Trophoblast cell (in vitro differentiated cells and primary cell): Measurements from ENCODE around the gene GRIN1.

Source experiments
- DNase-seq, 2 donors: peaks; one replicate each; pipeline ENCODE4 v3.0.0-alpha.2; 2016
- H2AFZ ChIP-seq: 2 replicates; pipeline ENCODE4 v1.6.1; 2013; ENCODE audit warnings: low read length, moderate library complexity, mild to moderate bottlenecking; ENCODE audit not compliant: insufficient read depth, poor library complexity
- H2AK5ac ChIP-seq: 2 replicates; pipeline ENCODE4 v1.6.1; 2013; ENCODE audit warnings: mild to moderate bottlenecking, low read length
- H2BK120ac ChIP-seq: 2 replicates; pipeline ENCODE4 v1.6.1; 2013; ENCODE audit warnings: low read length, mild to moderate bottlenecking, moderate library complexity; ENCODE audit not compliant: insufficient read depth, poor library complexity
- H2BK12ac ChIP-seq: 2 replicates; pipeline ENCODE4 v1.6.1; 2013; ENCODE audit warnings: mild to moderate bottlenecking, low read length, moderate library complexity
- H2BK5ac ChIP-seq: 2 replicates; pipeline ENCODE4 v1.6.1; 2013; ENCODE audit warnings: low read length, low read depth, moderate library complexity, mild to moderate bottlenecking; ENCODE audit not compliant: poor library complexity
- H3K14ac ChIP-seq: 2 replicates; pipeline ENCODE4 v1.6.1; 2013; ENCODE audit warnings: mild to moderate bottlenecking, low read length
- H3K18ac ChIP-seq: 2 replicates; pipeline ENCODE4 v1.6.1; 2013; ENCODE audit warnings: mild to moderate bottlenecking, low read length
- H3K23ac ChIP-seq: 2 replicates; pipeline ENCODE4 v1.6.1; 2013; ENCODE audit warnings: low read length
- H3K27ac ChIP-seq: 2 replicates; pipeline ENCODE4 v1.5.1; 2013; ENCODE audit warnings: low read depth, mild to moderate bottlenecking, inconsistent platforms, low read length, moderate library complexity
- H3K27me3 ChIP-seq: 2 replicates; pipeline ENCODE4 v1.6.1; 2013; ENCODE audit warnings: inconsistent platforms, mild to moderate bottlenecking, low read length, moderate library complexity; ENCODE audit not compliant: insufficient read depth
- H3K36me3 ChIP-seq, 2 experiments: 1 replicate in 1 of 2; 2 replicates in 1 of 2; pipeline ENCODE4 v1.6.1; 2013; ENCODE audit warnings: low read length in 2 of 2, mild to moderate bottlenecking in 2 of 2, moderate library complexity in 1 of 2; ENCODE audit not compliant: insufficient read depth in 2 of 2, control insufficient read depth in 1 of 2
- H3K4ac ChIP-seq: 2 replicates; pipeline ENCODE4 v1.6.1; 2013; ENCODE audit warnings: low read depth, mild to moderate bottlenecking, low read length, moderate library complexity
- H3K4me1 ChIP-seq, 2 experiments: 1 replicate in 1 of 2; 2 replicates in 1 of 2; pipeline ENCODE4 v1.6.1; 2013; ENCODE audit warnings: low read length in 2 of 2, mild to moderate bottlenecking in 2 of 2, moderate library complexity in 1 of 2; ENCODE audit not compliant: insufficient read depth in 2 of 2, control insufficient read depth in 1 of 2
- H3K4me2 ChIP-seq: 2 replicates; pipeline ENCODE4 v1.6.1; 2013; ENCODE audit warnings: inconsistent platforms, mild to moderate bottlenecking, low read length, moderate library complexity
- H3K4me3 ChIP-seq: 2 replicates; pipeline ENCODE4 v1.5.1; 2013; ENCODE audit warnings: mild to moderate bottlenecking, low read depth, low read length, inconsistent platforms
- H3K79me1 ChIP-seq: one replicate; pipeline ENCODE4 v1.6.1; 2013; ENCODE audit warnings: low read length
- H3K79me2 ChIP-seq: 2 replicates; pipeline ENCODE4 v1.6.1; 2013; ENCODE audit warnings: low read length, mild to moderate bottlenecking; ENCODE audit not compliant: control insufficient read depth, insufficient read depth, poor library complexity
- H3K9ac ChIP-seq: 2 replicates; pipeline ENCODE4 v1.6.1; 2013; ENCODE audit warnings: mild to moderate bottlenecking, low read length
- H3K9me3 ChIP-seq: 2 replicates; pipeline ENCODE4 v1.6.1; 2013; ENCODE audit warnings: low read depth, mild to moderate bottlenecking, control low read depth, inconsistent platforms, low read length; ENCODE audit not compliant: insufficient read depth
- H4K12ac ChIP-seq: 2 replicates; pipeline ENCODE4 v1.6.1; 2013; ENCODE audit warnings: low read depth, mild to moderate bottlenecking, low read length, moderate library complexity
- H4K8ac ChIP-seq: 2 replicates; pipeline ENCODE4 v1.6.1; 2013; ENCODE audit warnings: low read depth, mild to moderate bottlenecking, low read length, moderate library complexity
- H4K91ac ChIP-seq: one replicate; pipeline ENCODE4 v1.6.1; 2013; ENCODE audit warnings: low read depth, mild to moderate bottlenecking, low read length, moderate library complexity
- WGBS: extraction: QIAGEN DNeasy Blood & Tissue Kit; methylation state at CpG from one replicate; pipeline ENCODE4 v1.1.7; 2013; ENCODE audit warnings: missing lambda C conversion rate; ENCODE audit not compliant: insufficient read length, insufficient coverage; ENCODE audit errors: extremely low coverage; 5-methylcytosine and 5-hydroxymethylcytosine counted together

Gene GRIN1

GRCh38 chr9:137163365-137163715 is 24.4 kb downstream of the GRIN1 start:
- Histone ChIP-seq H2BK12ac (no peak overlapping the region), H4K12ac (no peak overlapping the region), H2AK5ac (no peak overlapping the region), H3K9ac (no peak overlapping the region), H3K4me1 (peaks cover 0 to 2% of the 10 kb centered on the region in 2 experiments), H3K27ac (no peak overlapping the region), H3K4me3 (no peak overlapping the region), H3K9me3 (peaks cover 11% of the 10 kb centered on the region), H2BK120ac (no peak overlapping the region), H4K91ac (no peak overlapping the region), H3K36me3 (no peaks in the 10 kb centered on the region), H3K79me2 (no peaks in the 10 kb centered on the region), H3K79me1 (no peaks in the 10 kb centered on the region), H2AFZ (no peak overlapping the region), H3K18ac (no peak overlapping the region), H3K23ac (no peak overlapping the region), H2BK5ac (no peak overlapping the region), H3K4me2 (peak overlapping the region; percentile 20), H4K8ac (no peak overlapping the region), H3K27me3 (peaks cover 67% of the 10 kb centered on the region), H3K14ac (no peak overlapping the region), H3K4ac (no peak overlapping the region)
- no peak for DNase-seq
- no CpG with 5 or more reads among the region's 26 CpGs for WGBS

GRCh38 chr9:137163805-137164204 is 24.9 kb downstream of the GRIN1 start:
- H3K27me3 ChIP-seq = peaks cover 71% of the 10 kb centered on the region
- no peak overlapping the region for H3K9ac ChIP-seq
- no peak overlapping the region for H4K91ac ChIP-seq
- no peak overlapping the region for H2BK120ac ChIP-seq
- H3K36me3 ChIP-seq = no peaks in the 10 kb centered on the region
- no peak overlapping the region for H3K14ac ChIP-seq
- no peak overlapping the region for H3K4me3 ChIP-seq
- peaks cover 11% of the 10 kb centered on the region for H3K9me3 ChIP-seq
- no peaks in the 10 kb centered on the region for H3K79me2 ChIP-seq
- WGBS = no CpG with 5 or more reads among the region's 22 CpGs
- no peaks in the 10 kb centered on the region for H3K79me1 ChIP-seq
- no peak overlapping the region for H2AK5ac ChIP-seq
- H3K4ac ChIP-seq = no peak overlapping the region
- H4K12ac ChIP-seq = no peak overlapping the region
- H4K8ac ChIP-seq = no peak overlapping the region
- H2AFZ ChIP-seq = no peak overlapping the region
- H3K4me2 ChIP-seq = no peak overlapping the region
- H2BK5ac ChIP-seq = no peak overlapping the region
- H3K23ac ChIP-seq = no peak overlapping the region
- H3K4me1 ChIP-seq = peaks cover 0 to 4% of the 10 kb centered on the region in 2 experiments
- no peak overlapping the region for H2BK12ac ChIP-seq
- DNase-seq = no peak
- H3K27ac ChIP-seq = no peak overlapping the region
- H3K18ac ChIP-seq = no peak overlapping the region

GRCh38 chr9:137164370-137165249 is 25.7 kb downstream of the GRIN1 start:
- H3K36me3 ChIP-seq = no peaks in the 10 kb centered on the region
- no peak overlapping the region for H4K12ac ChIP-seq
- H2AFZ ChIP-seq = no peak overlapping the region
- no peak overlapping the region for H2BK120ac ChIP-seq
- H3K79me1 ChIP-seq = no peaks in the 10 kb centered on the region
- DNase-seq = no peak
- no peak overlapping the region for H3K27ac ChIP-seq
- H3K9ac ChIP-seq = no peak overlapping the region
- no peaks in the 10 kb centered on the region for H3K79me2 ChIP-seq
- H3K4ac ChIP-seq = no peak overlapping the region
- H3K27me3 ChIP-seq = peaks cover 75% of the 10 kb centered on the region
- no peak overlapping the region for H2AK5ac ChIP-seq
- no CpG with 5 or more reads among the region's 34 CpGs for WGBS
- H4K8ac ChIP-seq = no peak overlapping the region
- no peak overlapping the region for H3K4me2 ChIP-seq
- no peak overlapping the region for H3K23ac ChIP-seq
- H3K9me3 ChIP-seq = peaks cover 15% of the 10 kb centered on the region
- H4K91ac ChIP-seq = no peak overlapping the region
- no peak overlapping the region for H2BK12ac ChIP-seq
- H3K4me1 ChIP-seq = peaks cover 0 to 10% of the 10 kb centered on the region in 2 experiments
- no peak overlapping the region for H3K14ac ChIP-seq
- H3K18ac ChIP-seq = no peak overlapping the region
- H2BK5ac ChIP-seq = no peak overlapping the region
- H3K4me3 ChIP-seq = no peak overlapping the region

GRCh38 chr9:137165250-137165836 is 26.4 kb downstream of the GRIN1 start:
- no peaks in the 10 kb centered on the region for H3K79me2 ChIP-seq
- peaks cover 80% of the 10 kb centered on the region for H3K27me3 ChIP-seq
- H2AK5ac ChIP-seq = no peak overlapping the region
- no peak overlapping the region for H3K14ac ChIP-seq
- no peak overlapping the region for H4K12ac ChIP-seq
- no peak overlapping the region for H3K4ac ChIP-seq
- H3K9ac ChIP-seq = no peak overlapping the region
- no peak overlapping the region for H4K8ac ChIP-seq
- no peak overlapping the region for H2AFZ ChIP-seq
- H3K23ac ChIP-seq = no peak overlapping the region
- H3K4me3 ChIP-seq = no peak overlapping the region
- DNase-seq = no peak
- no peak overlapping the region for H2BK12ac ChIP-seq
- no peak overlapping the region for H3K4me2 ChIP-seq
- no peak overlapping the region for H3K27ac ChIP-seq
- H3K9me3 ChIP-seq = peaks cover 13% of the 10 kb centered on the region
- H2BK120ac ChIP-seq = no peak overlapping the region
- H3K36me3 ChIP-seq = no peaks in the 10 kb centered on the region
- H3K79me1 ChIP-seq = no peaks in the 10 kb centered on the region
- WGBS = no CpG with 5 or more reads among the region's 32 CpGs
- H2BK5ac ChIP-seq = no peak overlapping the region
- H3K18ac ChIP-seq = no peak overlapping the region
- peaks cover 0 to 11% of the 10 kb centered on the region in 2 experiments for H3K4me1 ChIP-seq
- no peak overlapping the region for H4K91ac ChIP-seq
